Lung (tissue), 12 donors: ENCODE data around the gene CDH1. TPM values are rescaled to one million over a fixed set of nuclear protein-coding genes. Genes with fewer than 3 reads are reported as not detected.
"Not testable (repeated sequence)": the region's sequence is repeated elsewhere in the genome, so short reads cannot be mapped to it uniquely, and the experiment has no call there.

Source experiments
- ATAC-seq: fragments of 200-7000 bp; cut with Tn5 transposase; one replicate; pipeline ENCODE4 v1.9.1; 2020; ENCODE audit warnings: moderate number of reproducible peaks; ENCODE audit not compliant: insufficient read depth, low FRiP score
- DNase-seq, 3 donors: peaks; one replicate each; pipeline ENCODE4 v3.0.0-alpha.2; 2013 to 2017
- H3K27ac ChIP-seq, 2 donors: one replicate each; pipeline ENCODE4 v1.5.1; 2013; ENCODE audit warnings: mild to moderate bottlenecking in 2 of 2, moderate library complexity in 2 of 2, control low read depth in 1 of 2, inconsistent platforms in 1 of 2, low read depth in 1 of 2, low read length in 1 of 2
- H3K27me3 ChIP-seq, 3 donors: one replicate each; pipeline ENCODE4 v1.5.1; 2013; ENCODE audit warnings: low read length in 2 of 3; ENCODE audit not compliant: control insufficient read depth in 3 of 3, insufficient read depth in 3 of 3
- H3K36me3 ChIP-seq, 4 donors: one replicate each; pipeline ENCODE4 v1.5.1; 2013; ENCODE audit warnings: low read length in 4 of 4, mild to moderate bottlenecking in 1 of 4, moderate library complexity in 1 of 4; ENCODE audit not compliant: control insufficient read depth in 4 of 4, insufficient read depth in 4 of 4
- H3K4me1 ChIP-seq, 5 donors: one replicate each; pipeline ENCODE4 v1.5.1; 2013; ENCODE audit warnings: low read length in 5 of 5, mild to moderate bottlenecking in 2 of 5, moderate library complexity in 1 of 5; ENCODE audit not compliant: control insufficient read depth in 5 of 5, insufficient read depth in 5 of 5
- H3K4me3 ChIP-seq: one replicate; pipeline ENCODE4 v1.5.1; 2013; ENCODE audit warnings: mild to moderate bottlenecking, control low read depth, moderate library complexity
- H3K9ac ChIP-seq, 2 donors: one replicate each; pipeline ENCODE4 v1.5.1; 2013; ENCODE audit warnings: low read length in 2 of 2, control low read depth in 1 of 2; ENCODE audit not compliant: insufficient read depth in 1 of 2
- H3K9me3 ChIP-seq, 4 donors: one replicate each; pipeline ENCODE4 v1.5.1; 2013; ENCODE audit warnings: low read length in 3 of 4, mild to moderate bottlenecking in 1 of 4, moderate library complexity in 1 of 4; ENCODE audit not compliant: control insufficient read depth in 4 of 4, insufficient read depth in 3 of 4
- CTCF ChIP-seq: IDR thresholded peaks from 2 replicates; pipeline ENCODE4 v1.5.1; 2012; ENCODE audit warnings: mild to moderate bottlenecking; ENCODE audit errors: control extremely low read depth, extremely low read depth
- WGBS, 2 donors: extraction: QIAGEN DNeasy Blood & Tissue Kit; methylation state at CpG; one replicate each; pipeline ENCODE4 v1.1.7; 2013; 5-methylcytosine and 5-hydroxymethylcytosine counted together
- polyA plus RNA-seq, 2 donors: library from polyadenylated mRNA; stranded (reverse); fragments of 200-250 nt; gene quantifications; one replicate each; pipeline ENCODE4 v1.2.1, GENCODE V29; 2013
- total RNA-seq, 2 donors: library from RNA; depleted of rRNA in 1 of 2; stranded (reverse); fragments of >200 nt in 1 of 2; gene quantifications; one replicate each; pipeline ENCODE4 v1.2.1, GENCODE V29; 2014 to 2021
- donor health status: control.
- donor health status: control.
- donor health status: Bipolar disorder and iron deficiency.
- donor health status: healthy.
- donor health status: DM: yes; HTN: yes; CAD: no.

The CDH1 gene
- total and polyA plus RNA-seq, 4 donors, result 33.2 to 227 (median 95.2) TPM

DNA sequence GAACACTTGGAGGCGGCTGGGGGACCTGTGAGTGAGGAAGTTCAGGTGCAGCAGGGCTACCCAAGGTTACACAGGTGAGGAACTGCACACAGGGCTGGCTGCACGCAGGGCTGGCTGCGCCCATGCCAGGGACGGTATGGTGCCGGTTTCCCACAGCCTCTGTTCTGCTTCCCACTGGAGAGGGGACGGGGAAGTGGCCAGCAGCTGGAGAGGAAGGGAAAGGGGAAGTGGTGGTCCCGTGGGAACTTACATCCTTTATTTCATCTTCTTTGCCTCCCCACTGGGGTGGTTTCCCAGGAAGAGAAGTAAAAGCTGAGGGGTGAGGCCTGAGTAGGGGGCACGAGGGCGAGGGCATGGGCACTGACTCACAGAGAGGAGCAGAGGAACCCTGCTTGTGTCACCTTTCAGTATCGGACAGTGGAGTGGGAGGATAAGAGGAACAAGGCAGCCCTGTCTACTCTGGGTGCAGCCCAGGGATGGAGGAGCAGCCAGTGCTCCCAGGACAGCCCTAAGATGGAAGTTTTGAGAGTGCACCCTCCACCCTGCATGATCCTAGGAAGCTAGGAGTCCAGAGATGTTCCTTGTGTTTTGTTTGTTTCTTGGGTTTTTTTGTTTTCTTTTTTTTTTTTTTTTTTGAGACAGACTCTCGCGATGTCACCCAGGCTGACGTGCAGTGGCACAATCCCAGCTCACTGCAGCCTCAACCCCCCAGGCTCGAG lies 25.5 kb upstream of the CDH1 start:
- DNase-seq, result no peak
- Histone ChIP-seq H3K36me3 (no peaks in the 10 kb centered on the region), H3K9ac (no peak overlapping the region), H3K4me3 (no peak overlapping the region), H3K27ac (no peak overlapping the region), H3K27me3 (no peaks in the 10 kb centered on the region), H3K4me1 (peaks cover 0 to 4% (median 0%) of the 10 kb centered on the region in 5 donors), H3K9me3 (peaks cover 0 to 3% (median 0%) of the 10 kb centered on the region in 4 donors)
- no peak for ATAC-seq
- TF ChIP-seq CTCF, result no peak
- 32 to 56% methylated on average over 14 of the region's 14 CpGs for WGBS, 2 donors

DNA sequence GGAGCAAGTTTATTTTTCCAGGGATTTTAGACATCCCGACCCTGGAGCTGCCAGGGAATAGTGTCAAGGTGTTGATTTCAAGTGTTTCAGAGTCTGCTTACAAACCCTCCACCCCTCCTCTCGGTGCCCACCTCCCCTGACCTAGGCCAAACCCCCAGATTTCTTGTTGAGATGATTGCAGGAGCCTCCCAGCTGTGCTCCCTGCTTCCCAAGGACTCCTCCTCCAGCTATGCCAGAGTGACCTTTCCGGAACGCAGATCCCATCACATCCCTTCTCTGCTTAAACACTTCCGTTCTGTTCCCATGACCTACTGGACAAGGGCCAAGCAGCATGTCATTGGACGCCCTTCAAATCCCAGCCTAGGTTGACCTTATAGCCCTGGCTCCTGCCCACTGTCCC lies 23.7 kb upstream of the CDH1 start:
- DNase-seq, result peak in 1 of 3 donors; percentile 24
- Histone ChIP-seq H3K4me1 (no peaks in the 10 kb centered on the region), H3K4me3 (no peak overlapping the region), H3K9me3 (no peaks in the 10 kb centered on the region), H3K27me3 (no peaks in the 10 kb centered on the region), H3K27ac (no peak overlapping the region), H3K36me3 (no peaks in the 10 kb centered on the region), H3K9ac (no peak overlapping the region)
- no peak for ATAC-seq
- no peak for TF ChIP-seq CTCF
- WGBS, 2 donors, result 50 to 66% methylated on average over 6 of the region's 6 CpGs

- ATAC-seq, result no peak
- H3K4me3 ChIP-seq, result no peak overlapping the region
- WGBS, 2 donors, result 44 to 70% methylated on average over 5 of the region's 5 CpGs
These were observed 21.6 kb upstream of the CDH1 start for GRCh38 chr16:68715471-68715870.

DNA sequence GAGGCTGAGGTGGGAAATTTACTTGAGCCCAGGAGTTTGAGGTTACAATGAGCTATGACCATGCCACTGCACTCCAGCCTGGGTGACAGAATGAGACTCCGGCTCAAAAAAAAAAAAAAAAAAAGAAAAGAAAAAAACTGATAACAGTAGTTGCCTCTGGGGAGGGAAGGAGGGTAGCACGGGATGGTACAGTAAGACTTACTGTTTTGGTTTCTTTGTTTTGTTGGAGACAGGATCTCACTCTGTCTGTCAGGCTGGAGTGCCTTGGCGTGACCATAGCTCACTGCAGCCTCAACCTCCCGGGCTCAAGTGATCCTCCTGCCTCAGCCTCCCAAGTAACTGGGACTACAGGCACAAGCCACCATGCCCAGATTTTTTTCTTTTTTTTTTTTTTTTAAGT lies 20.6 kb upstream of the CDH1 start:
- H3K9me3 ChIP-seq, ATAC-seq: not testable (repeated sequence)
- WGBS, 2 donors, result 89 to 95% methylated on average over 4 of the region's 4 CpGs

More at GRCh38 chr16:68715471-68715870, 21.6 kb upstream of the CDH1 start:
- Histone ChIP-seq H3K4me1 (no peaks in the 10 kb centered on the region), H3K36me3 (no peaks in the 10 kb centered on the region), H3K9me3 (no peaks in the 10 kb centered on the region), H3K27ac (no peak overlapping the region), H3K27me3 (no peaks in the 10 kb centered on the region), H3K9ac (no peak overlapping the region)
- DNase-seq, result no peak
- TF ChIP-seq CTCF, result no peak

More for the DNA sequence above, 20.6 kb upstream of the CDH1 start:
- not testable (repeated sequence) for H3K36me3 ChIP-seq, H3K4me3 ChIP-seq, H3K27ac ChIP-seq, H3K27me3 ChIP-seq, H3K4me1 ChIP-seq, DNase-seq, H3K9ac ChIP-seq
